DOHH2 (cell line): ENCODE measurements around the gene MSH6.

Source experiments
- EZH2phosphoT487 ChIP-seq: fragments of 200-600 bp; sonication (generic); IDR thresholded peaks from 2 replicates; pipeline ENCODE4 v1.6.1; 2017; ENCODE audit warnings: borderline replicate concordance, mild to moderate bottlenecking, antibody characterized with exemption, low read length, moderate library complexity, mixed read lengths
- TF ChIP-seq, protein P1 (sequence below): fragments of 200-600 bp; sonication (generic); IDR thresholded peaks from one replicate; pipeline ENCODE4 v1.5.1; 2014; ENCODE audit warnings: antibody characterized with exemption, mild to moderate bottlenecking, low read depth, low read length; ENCODE audit not compliant: poor library complexity, severe bottlenecking

DNA sequence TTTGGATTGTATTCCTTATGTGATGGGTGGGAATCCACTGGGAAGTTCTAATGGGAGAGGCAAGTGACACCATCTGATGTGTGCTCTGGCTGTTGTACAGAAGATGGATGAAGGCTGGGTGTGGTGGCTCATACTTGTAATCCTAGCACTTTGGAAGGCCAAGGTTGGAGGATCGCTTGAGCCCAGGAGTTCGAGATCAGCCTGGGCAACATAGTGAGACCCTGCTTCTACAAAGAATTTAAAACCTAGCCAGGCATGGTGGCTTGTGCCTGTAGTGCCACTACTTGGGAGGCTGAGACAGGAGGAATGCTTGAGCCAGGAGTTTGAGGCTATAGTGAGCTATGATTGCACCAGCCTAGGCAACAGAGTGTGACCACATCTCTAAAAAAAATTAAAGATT is 10.6 kb upstream of the MSH6 start:
- TF ChIP-seq, protein P1, sequence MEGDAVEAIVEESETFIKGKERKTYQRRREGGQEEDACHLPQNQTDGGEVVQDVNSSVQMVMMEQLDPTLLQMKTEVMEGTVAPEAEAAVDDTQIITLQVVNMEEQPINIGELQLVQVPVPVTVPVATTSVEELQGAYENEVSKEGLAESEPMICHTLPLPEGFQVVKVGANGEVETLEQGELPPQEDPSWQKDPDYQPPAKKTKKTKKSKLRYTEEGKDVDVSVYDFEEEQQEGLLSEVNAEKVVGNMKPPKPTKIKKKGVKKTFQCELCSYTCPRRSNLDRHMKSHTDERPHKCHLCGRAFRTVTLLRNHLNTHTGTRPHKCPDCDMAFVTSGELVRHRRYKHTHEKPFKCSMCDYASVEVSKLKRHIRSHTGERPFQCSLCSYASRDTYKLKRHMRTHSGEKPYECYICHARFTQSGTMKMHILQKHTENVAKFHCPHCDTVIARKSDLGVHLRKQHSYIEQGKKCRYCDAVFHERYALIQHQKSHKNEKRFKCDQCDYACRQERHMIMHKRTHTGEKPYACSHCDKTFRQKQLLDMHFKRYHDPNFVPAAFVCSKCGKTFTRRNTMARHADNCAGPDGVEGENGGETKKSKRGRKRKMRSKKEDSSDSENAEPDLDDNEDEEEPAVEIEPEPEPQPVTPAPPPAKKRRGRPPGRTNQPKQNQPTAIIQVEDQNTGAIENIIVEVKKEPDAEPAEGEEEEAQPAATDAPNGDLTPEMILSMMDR, result no peak
- no peak for TF ChIP-seq EZH2phosphoT487
